Endothelial cell of umbilical vein (primary cell): Measurements from ENCODE around the gene LMNB1. TPM values are rescaled to one million over a fixed set of nuclear protein-coding genes. Genes with fewer than 3 reads are reported as not detected.

ENCODE experiments used
- BruUV-seq: library from RNA; stranded (reverse); fragments of 400-500 nt; replicated peaks from 2 replicates; lab custom pipeline; 2021; lab: Mats Ljungman, UMichigan
- CTCF ChIA-PET: fragments of 300-600, 350-600 bp; sonication (Branson Sonifier 250); formaldehyde crosslinking; loops from one replicate; lab custom pipeline; 2021; ENCODE audit warnings: antibody characterized with exemption, inconsistent platforms; lab: Charles Lee
- POLR2A ChIA-PET: fragments of 300-600, 350-600 bp; sonication (Branson Sonifier 250); formaldehyde crosslinking; loops from one replicate; lab custom pipeline; 2021; ENCODE audit warnings: antibody characterized with exemption, inconsistent platforms; lab: Charles Lee
- DNase-seq: peaks from one replicate; pipeline ENCODE4 v3.0.0-alpha.2; 2011; ENCODE audit warnings: low read depth, low spot score
- FAIRE-seq: peaks from 2 replicates; lab custom pipeline; 2011; peaks lifted over from hg19 to GRCh38; lab: Jason Lieb, UNC
- H2AFZ ChIP-seq: 2 replicates; pipeline ENCODE4 v1.6.0; 2012; ENCODE audit warnings: low read depth, low read length, control low read depth, inconsistent platforms
- H3K27ac ChIP-seq: 2 replicates; pipeline ENCODE4 v1.5.1; 2011; ENCODE audit warnings: low read depth, mild to moderate bottlenecking, control low read depth, low read length, moderate library complexity; ENCODE audit not compliant: insufficient read depth
- H3K27me3 ChIP-seq, 2 experiments: 2 replicates each; pipeline versions ENCODE4 v1.6.0 to v1.6.1; 2011; ENCODE audit warnings: low read length in 2 of 2, mixed read lengths in 1 of 2; ENCODE audit not compliant: control insufficient read depth in 2 of 2, insufficient read depth in 2 of 2
- H3K36me3 ChIP-seq, 2 experiments: 2 replicates in 1 of 2; 3 replicates in 1 of 2; pipeline ENCODE4 v1.5.1; 2011; ENCODE audit warnings: low read length in 2 of 2, mild to moderate bottlenecking in 1 of 2, moderate library complexity in 1 of 2; ENCODE audit not compliant: control insufficient read depth in 2 of 2, insufficient read depth in 2 of 2; ENCODE audit errors: extremely low read depth in 1 of 2
- H3K4me1 ChIP-seq: 3 replicates; pipeline ENCODE4 v1.5.1; 2011; ENCODE audit warnings: mild to moderate bottlenecking, low read length; ENCODE audit not compliant: control insufficient read depth, insufficient read depth; ENCODE audit errors: extremely low read depth
- H3K4me2 ChIP-seq: 2 replicates; pipeline ENCODE4 v1.6.1; 2011; ENCODE audit warnings: low read length, control low read depth, mixed read lengths; ENCODE audit not compliant: insufficient read depth
- H3K4me3 ChIP-seq, 3 experiments: fragments of 200-600 bp in 1 of 3; sonication (generic), shearing (Covaris generic) in 1 of 3; replicated peaks in 1 of 3; 2 replicates each; pipeline ENCODE4 v1.5.1; 2011 to 2016; ENCODE audit warnings: control low read depth in 3 of 3, low read length in 3 of 3, mild to moderate bottlenecking in 2 of 3, inconsistent platforms in 1 of 3, low read depth in 1 of 3, moderate library complexity in 1 of 3; ENCODE audit not compliant: insufficient read depth in 1 of 3
- H3K79me2 ChIP-seq: 2 replicates; pipeline ENCODE4 v1.6.0; 2012; ENCODE audit warnings: low read length, inconsistent platforms; ENCODE audit not compliant: control insufficient read depth, insufficient read depth
- H3K9ac ChIP-seq: replicated peaks from 2 replicates; pipeline ENCODE3; 2011; ENCODE audit warnings: low read length, control low read depth; ENCODE audit not compliant: insufficient read depth; ENCODE audit errors: extremely low read depth
- H3K9me1 ChIP-seq: replicated peaks from 3 replicates; pipeline ENCODE4 v1.6.0; 2011; ENCODE audit warnings: mild to moderate bottlenecking, low read length; ENCODE audit not compliant: control insufficient read depth, insufficient read depth; ENCODE audit errors: extremely low read depth
- H3K9me3 ChIP-seq: replicated peaks from 2 replicates; pipeline ENCODE4 v1.5.1; 2012; ENCODE audit warnings: low read length, inconsistent platforms; ENCODE audit not compliant: control insufficient read depth, insufficient read depth
- H4K20me1 ChIP-seq: replicated peaks from 2 replicates; pipeline ENCODE3; 2011; ENCODE audit warnings: mild to moderate bottlenecking, low read length; ENCODE audit not compliant: control insufficient read depth, insufficient read depth; ENCODE audit errors: extremely low read depth
- CTCF ChIP-seq, 2 donors: IDR thresholded peaks; 1 replicate in 1 of 2; 2 replicates in 1 of 2; pipeline ENCODE4 v1.5.1; 2011; ENCODE audit warnings: low read length in 2 of 2, mild to moderate bottlenecking in 2 of 2, moderate library complexity in 2 of 2, control low read depth in 1 of 2, inconsistent platforms in 1 of 2, low read depth in 1 of 2; ENCODE audit not compliant: insufficient read depth in 1 of 2; ENCODE audit errors: extremely low read depth in 1 of 2
- EZH2 ChIP-seq: IDR thresholded peaks from 2 replicates; pipeline ENCODE4 v1.6.1; 2012; ENCODE audit warnings: borderline replicate concordance, low read depth, mild to moderate bottlenecking, moderate library complexity, low read length, inconsistent platforms; ENCODE audit not compliant: severe bottlenecking
- FOS ChIP-seq: IDR thresholded peaks from 2 replicates; pipeline ENCODE4 v1.6.1; 2011; ENCODE audit warnings: mild to moderate bottlenecking, low read length, moderate library complexity, borderline replicate concordance; ENCODE audit not compliant: insufficient read depth
- GATA2 ChIP-seq: IDR thresholded peaks from 2 replicates; pipeline ENCODE4 v1.7.0; 2011; ENCODE audit warnings: low read depth, mild to moderate bottlenecking, moderate library complexity, mixed read lengths, low read length; ENCODE audit not compliant: insufficient read length, insufficient read depth
- JUN ChIP-seq: IDR thresholded peaks from 2 replicates; pipeline ENCODE4 v1.6.1; 2011; ENCODE audit warnings: borderline replicate concordance, low read depth; ENCODE audit not compliant: insufficient read length, insufficient read depth
- MAX ChIP-seq: IDR thresholded peaks from 2 replicates; pipeline ENCODE4 v1.6.1; 2011; ENCODE audit not compliant: insufficient read depth, insufficient read length
- MYC ChIP-seq: IDR thresholded peaks from one replicate; pipeline ENCODE4 v1.6.1; 2011; ENCODE audit warnings: mild to moderate bottlenecking, low read depth, low read length
- POLR2A ChIP-seq: IDR thresholded peaks from 2 replicates; pipeline ENCODE4 v1.6.1; 2012; ENCODE audit warnings: low read depth, mild to moderate bottlenecking, control low read depth, low read length
- POLR2AphosphoS5 ChIP-seq: IDR thresholded peaks from 2 replicates; pipeline ENCODE4 v1.6.1; 2012; ENCODE audit warnings: low read depth, mild to moderate bottlenecking, control low read depth, low read length, moderate library complexity; ENCODE audit not compliant: insufficient read depth
- dilution Hi-C: fragments of 300-500 bp; cut with MboI; formaldehyde crosslinking; loops from one replicate; pipeline ENCODE4 v1.15.0; 2019; ENCODE audit warnings: low sequenced_read_pairs; ENCODE audit not compliant: extremely low pct_ligation_motif_present
- intact Hi-C: fragments of 100-400 bp; cut with micrococcal nuclease; formaldehyde crosslinking; loops from one replicate; pipeline ENCODE4 v1.10.0; 2022
- polyA plus RNA-seq, 4 experiments: library from polyadenylated mRNA; depleted of rRNA in 3 of 4; stranded (reverse) in 3 of 4; unstranded in 1 of 4; fragments of >200 nt; gene quantifications; 2 replicates each; pipeline versions ENCODE4 v1.2.1 to v1.2.3, GENCODE V29; 2011 to 2012; ENCODE audit warnings: missing spikeins in 1 of 4
- total RNA-seq: library from RNA; stranded (reverse); gene quantifications from 2 replicates; pipeline ENCODE4 v1.2.3, GENCODE V29; 2021

The LMNB1 gene
- total and polyA plus RNA-seq, 2 donors (not counting 3 experiments of a cell fraction or from before 2014, with no cell fraction given): 45.2 to 144 TPM

- TF ChIP-seq GATA2: no peak
- ChIA-PET POLR2A (no interaction called here), CTCF (interaction anchor here (1.2 kb wide), 1 partner anchor 22 kb away, joined by 3 read pairs; no protein-coding TSS in a partner anchor)
- Histone ChIP-seq H3K27ac (no peak overlapping the region), H2AFZ (no peak overlapping the region), H3K4me2 (no peak overlapping the region), H3K9ac (no peak overlapping the region), H3K36me3 (no peaks in the 10 kb centered on the region), H3K9me3 (no peaks in the 10 kb centered on the region), H3K79me2 (no peaks in the 10 kb centered on the region), H3K27me3 (no peaks in the 10 kb centered on the region), H3K4me3 (no peak overlapping the region), H3K4me1 (peaks cover 27% of the 10 kb centered on the region), H4K20me1 (no peaks in the 10 kb centered on the region), H3K9me1 (no peaks in the 10 kb centered on the region)
- BruUV-seq: no TSS peak
- DNase-seq (no peak), FAIRE-seq (no peak)
- intact Hi-C loops (no loop called here), dilution Hi-C loops (no loop called here)
Observed at GRCh38 chr5:126881821-126882600, 105.1 kb downstream of the LMNB1 start.

- no peaks in the 10 kb centered on the region for H3K79me2 ChIP-seq
- peak overlapping the region; percentile 29 for H3K4me2 ChIP-seq
- H3K27me3 ChIP-seq: no peaks in the 10 kb centered on the region
- POLR2A ChIA-PET: no interaction called here
- dilution Hi-C loops (no loop called here), intact Hi-C loops (no loop called here)
- DNase-seq: peak; percentile 12
- no peak for FAIRE-seq
- peak overlapping the region; percentile 19 for H3K9ac ChIP-seq
- TF ChIP-seq CTCF (IDR thresholded peaks at IDR 0.05; ENCODE audit: extremely low read depth in 1 of 2, insufficient read depth in 1 of 2, low read depth in 1 of 2, low read length in 2 of 2) (no peak), EZH2 (no peak), GATA2 (no peak), JUN (no peak), MYC (no peak), POLR2A (no peak), POLR2AphosphoS5 (no peak), FOS (no peak), MAX (no peak)
- H4K20me1 ChIP-seq: no peaks in the 10 kb centered on the region
- H3K27ac ChIP-seq: peak overlapping the region; percentile 71
- no peak overlapping the region for H2AFZ ChIP-seq
- no peaks in the 10 kb centered on the region for H3K9me3 ChIP-seq
- BruUV-seq: no TSS peak
- peaks cover 18% of the 10 kb centered on the region for H3K4me1 ChIP-seq
- CTCF ChIA-PET: interaction anchor here (1.0 kb wide), 2 partner anchors 18 to 46 kb away, joined by 4 read pairs; no protein-coding TSS in a partner anchor
- H3K9me1 ChIP-seq: no peaks in the 10 kb centered on the region
- H3K4me3 ChIP-seq: no peak overlapping the region
- H3K36me3 ChIP-seq: no peaks in the 10 kb centered on the region
Observed at GRCh38 chr5:126883564-126884245, 106.8 kb downstream of the LMNB1 start.
